Activated T-cell treated with anti-CD3 and anti-CD28 coated beads, Interleukin-2, amount 50 U/mL, for 4 hours (primary cell): ENCODE data around the gene CAB39. TPM values are rescaled to one million over a fixed set of nuclear protein-coding genes. Genes with fewer than 3 reads are reported as not detected.
"Not testable (repeated sequence)": the region's sequence is repeated elsewhere in the genome, so short reads cannot be mapped to it uniquely, and the experiment has no call there.

Source experiments
- ATAC-seq, 2 donors: fragments of 200-7000 bp; cut with Tn5 transposase; one replicate each; pipeline ENCODE4 v1.10.0; 2021
- DNase-seq: peaks from one replicate; pipeline ENCODE4 v3.0.0-alpha.2; 2020
- H3K27me3 Mint-ChIP-seq: one replicate; pipeline ENCODE4 v1.8.0; 2021; ENCODE audit warnings: low read depth, mixed read lengths
- H3K36me3 Mint-ChIP-seq: one replicate; pipeline ENCODE4 v1.8.0; 2022; ENCODE audit warnings: mixed read lengths; ENCODE audit not compliant: insufficient read depth
- H3K4me1 Mint-ChIP-seq: one replicate; pipeline ENCODE4 v1.8.0; 2021; ENCODE audit warnings: low read depth, mixed read lengths
- H3K4me3 Mint-ChIP-seq: one replicate; pipeline ENCODE4 v1.8.0; 2021; ENCODE audit warnings: mild to moderate bottlenecking, moderate library complexity, mixed read lengths
- H3K9me3 Mint-ChIP-seq: one replicate; pipeline ENCODE4 v1.8.0; 2021; ENCODE audit warnings: mixed read lengths
- total RNA-seq, 3 donors: library from RNA; stranded (reverse); gene quantifications; one replicate each; pipeline ENCODE4 v1.2.1, GENCODE V29; 2021

Gene CAB39
- total RNA-seq, 3 donors from 2014 or later: 125 to 133 (median 128) TPM

DNA sequence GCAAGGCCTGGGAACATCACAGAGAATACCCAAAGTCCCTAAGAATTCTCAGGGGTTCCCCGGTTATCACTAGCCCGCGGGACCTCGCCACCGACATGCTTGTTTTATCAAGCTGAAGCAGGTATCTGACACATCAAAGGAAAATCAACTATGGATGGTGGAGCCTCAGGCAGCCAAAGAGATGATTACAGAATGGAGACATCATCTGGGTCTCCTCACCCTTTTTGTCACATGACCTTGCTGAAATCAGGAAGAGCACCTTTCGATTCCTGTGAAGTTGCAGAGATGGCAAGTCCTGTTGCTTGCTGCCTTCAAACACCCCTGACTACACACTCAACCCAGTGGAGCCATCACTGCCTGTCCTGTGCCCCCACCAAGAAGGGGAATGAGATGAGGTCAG lies 19.2 kb upstream of the CAB39 start:
- no peak overlapping the region for H3K4me3 Mint-ChIP-seq
- ATAC-seq: no peak
- H3K9me3 Mint-ChIP-seq: no peaks in the 10 kb centered on the region
- peaks cover 9% of the 10 kb centered on the region for H3K4me1 Mint-ChIP-seq
- no peaks in the 10 kb centered on the region for H3K27me3 Mint-ChIP-seq
- no peaks in the 10 kb centered on the region for H3K36me3 Mint-ChIP-seq
- DNase-seq: no peak

DNA sequence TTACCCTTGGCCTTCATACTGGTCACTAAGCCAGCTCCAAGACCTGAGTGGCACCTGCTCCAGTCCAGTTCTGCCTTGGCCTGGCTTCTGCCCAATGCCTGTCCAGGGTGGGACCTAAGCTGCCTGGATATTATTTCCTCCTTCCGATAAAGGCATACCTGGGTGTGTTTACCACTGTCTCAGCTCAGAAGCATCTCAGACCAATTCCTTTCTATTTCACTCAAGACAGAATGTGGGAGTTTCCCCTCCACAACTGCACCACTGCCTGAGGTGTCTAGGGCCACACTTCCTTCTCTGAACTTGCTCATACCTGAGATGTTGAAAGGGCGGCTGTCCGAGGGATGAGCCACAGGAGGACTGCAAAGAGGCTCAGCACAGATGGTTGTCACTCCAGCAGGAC lies 18.4 kb upstream of the CAB39 start:
- H3K36me3 Mint-ChIP-seq: no peaks in the 10 kb centered on the region
- peaks cover 9% of the 10 kb centered on the region for H3K4me1 Mint-ChIP-seq
- no peaks in the 10 kb centered on the region for H3K9me3 Mint-ChIP-seq
- DNase-seq (no peak), ATAC-seq (peak; percentile 48 to 54)
- no peaks in the 10 kb centered on the region for H3K27me3 Mint-ChIP-seq
- H3K4me3 Mint-ChIP-seq: no peak overlapping the region

DNA sequence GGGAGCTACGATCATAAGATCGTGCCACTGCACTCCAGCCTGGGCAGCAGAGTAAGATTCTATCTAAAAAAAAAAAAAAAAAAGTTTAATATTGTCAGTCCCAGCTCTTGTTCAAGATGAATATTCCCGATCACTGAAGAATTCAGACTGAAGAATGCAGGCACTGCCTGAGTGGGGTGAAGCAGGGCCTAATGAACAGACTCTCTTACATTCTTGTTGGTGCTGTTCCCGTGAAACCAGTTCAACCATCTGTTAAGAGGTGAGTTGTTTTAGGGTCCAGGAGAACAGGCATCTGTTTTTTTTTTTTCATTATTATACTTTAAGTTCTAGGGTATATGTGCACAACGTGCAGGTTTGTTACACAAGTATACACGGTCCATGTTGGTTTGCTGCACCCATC lies 17.1 kb upstream of the CAB39 start:
- peaks cover 9% of the 10 kb centered on the region for H3K4me1 Mint-ChIP-seq

DNA sequence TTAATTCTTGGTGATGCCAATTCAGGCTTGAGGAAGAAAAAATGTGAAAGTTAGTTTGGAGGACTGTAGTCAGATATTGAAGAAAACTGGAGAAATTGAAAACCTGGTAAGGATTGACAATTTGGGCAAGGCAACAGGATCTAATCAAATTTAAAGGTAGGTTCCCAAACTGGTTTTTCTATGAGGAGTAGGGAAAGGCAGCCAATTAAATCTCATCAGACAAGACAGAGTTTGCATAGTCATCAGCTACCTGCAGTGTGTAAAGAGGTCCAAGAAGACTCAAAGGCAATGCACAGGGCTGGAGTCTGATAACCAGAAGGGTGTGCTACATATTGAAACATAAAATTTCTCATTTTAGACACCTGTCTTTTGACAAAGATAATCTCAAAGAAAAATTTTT lies 16.0 kb upstream of the CAB39 start:
- DNase-seq (no peak), ATAC-seq (no peak)

More for the DNA sequence above, 17.1 kb upstream of the CAB39 start:
- ATAC-seq: no peak
- Mint-ChIP-seq H3K36me3 (no peaks in the 10 kb centered on the region), H3K4me3 (no peak overlapping the region), H3K9me3 (no peaks in the 10 kb centered on the region), H3K27me3 (no peaks in the 10 kb centered on the region)
- no peak for DNase-seq

DNA sequence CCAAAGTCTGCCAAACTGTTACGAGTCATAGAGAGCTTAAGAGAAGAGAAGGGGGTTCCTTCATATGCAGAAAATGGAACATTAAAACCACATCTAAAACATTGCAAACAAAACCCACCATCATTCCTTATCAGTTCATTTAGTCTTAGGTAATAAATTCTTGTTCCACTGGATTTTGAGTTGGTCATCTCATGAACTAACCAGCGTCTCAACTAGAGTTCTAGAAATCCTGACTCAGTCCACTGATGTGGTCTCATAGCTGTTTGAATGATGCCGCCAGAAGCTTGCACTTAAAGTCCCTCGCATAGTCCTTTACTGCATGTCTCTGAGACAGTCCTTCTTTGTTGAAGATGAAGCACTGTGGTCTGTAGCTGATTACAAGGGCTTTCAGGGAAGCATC lies 15.0 kb upstream of the CAB39 start:
- Mint-ChIP-seq H3K4me3 (no peak overlapping the region), H3K9me3 (peaks cover 3% of the 10 kb centered on the region), H3K27me3 (no peaks in the 10 kb centered on the region), H3K4me1 (peaks cover 9% of the 10 kb centered on the region), H3K36me3 (peaks cover 2% of the 10 kb centered on the region)
- DNase-seq (no peak), ATAC-seq (peak; percentile 41 to 53)

More for the DNA sequence above, 16.0 kb upstream of the CAB39 start:
- H3K36me3 Mint-ChIP-seq: no peaks in the 10 kb centered on the region
- H3K4me3 Mint-ChIP-seq: no peak overlapping the region
- peaks cover 9% of the 10 kb centered on the region for H3K4me1 Mint-ChIP-seq
- no peaks in the 10 kb centered on the region for H3K27me3 Mint-ChIP-seq
- H3K9me3 Mint-ChIP-seq: no peaks in the 10 kb centered on the region

DNA sequence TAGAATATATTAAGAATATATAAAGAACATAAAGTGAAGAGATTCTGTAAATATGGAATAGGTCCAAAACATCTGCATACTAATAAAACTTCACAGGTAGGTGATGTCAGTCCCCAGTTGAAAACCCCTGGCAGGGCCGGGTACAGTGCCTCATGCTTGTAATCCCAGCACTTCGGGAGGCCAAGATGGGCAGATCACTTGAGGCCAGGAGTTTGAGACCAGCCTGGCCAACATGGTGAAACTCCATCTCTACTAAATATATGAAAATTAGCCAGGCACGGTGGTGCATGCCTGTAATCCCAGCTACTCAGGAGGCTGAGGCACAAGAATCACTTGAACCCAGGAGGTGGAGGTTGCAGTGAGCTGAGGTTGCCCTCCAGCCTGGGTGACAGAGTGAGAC lies 13.9 kb upstream of the CAB39 start:
- not testable (repeated sequence) for H3K4me3 Mint-ChIP-seq, ATAC-seq, H3K36me3 Mint-ChIP-seq, H3K27me3 Mint-ChIP-seq, H3K9me3 Mint-ChIP-seq, DNase-seq, H3K4me1 Mint-ChIP-seq

DNA sequence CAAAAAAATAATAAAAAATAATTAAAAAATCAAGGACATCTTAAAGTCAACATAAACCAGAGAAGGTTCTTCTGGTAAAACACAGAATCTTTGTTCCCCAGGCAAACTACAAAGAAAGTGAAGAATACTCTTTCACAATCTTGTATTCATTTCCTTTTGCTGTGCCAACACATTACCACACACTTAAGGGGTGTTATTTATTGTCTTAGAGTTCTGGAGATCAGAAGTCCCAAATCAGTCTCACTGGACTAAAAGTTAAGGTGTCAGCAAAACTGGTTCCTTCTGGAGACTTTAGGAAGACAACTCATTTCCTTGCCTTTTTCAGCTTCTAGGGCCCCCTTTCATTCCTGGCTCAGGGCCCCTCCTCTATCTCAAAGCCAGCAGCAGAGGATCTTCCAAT lies 12.2 kb upstream of the CAB39 start:
- H3K9me3 Mint-ChIP-seq: peaks cover 6% of the 10 kb centered on the region
- no peak overlapping the region for H3K4me3 Mint-ChIP-seq
- no peaks in the 10 kb centered on the region for H3K27me3 Mint-ChIP-seq
- ATAC-seq: no peak
- peaks cover 3% of the 10 kb centered on the region for H3K36me3 Mint-ChIP-seq
- DNase-seq: no peak
- H3K4me1 Mint-ChIP-seq: peaks cover 3% of the 10 kb centered on the region

DNA sequence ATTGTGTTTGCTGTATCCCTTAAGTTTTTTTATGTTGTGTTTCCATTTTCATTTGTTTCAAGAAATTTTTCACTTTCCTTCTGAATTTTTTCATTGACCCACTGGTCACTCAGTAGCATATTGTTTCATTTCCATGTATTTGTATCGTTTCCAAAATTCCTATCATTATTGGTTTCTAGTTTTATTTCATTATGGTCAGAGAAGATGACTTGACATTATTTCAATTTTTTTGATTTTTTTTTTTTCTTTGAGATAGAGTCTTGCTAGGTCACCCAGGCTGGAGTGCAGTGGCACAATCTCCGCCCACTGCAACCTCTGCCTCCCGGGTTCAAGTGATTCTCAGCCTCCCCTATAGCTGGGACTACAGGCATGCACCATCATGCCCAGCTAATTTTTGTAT lies 11.3 kb upstream of the CAB39 start:
- peaks cover 3% of the 10 kb centered on the region for H3K36me3 Mint-ChIP-seq
- no peak for DNase-seq
- H3K9me3 Mint-ChIP-seq: peaks cover 6% of the 10 kb centered on the region
- H3K4me1 Mint-ChIP-seq: peaks cover 3% of the 10 kb centered on the region
- H3K4me3 Mint-ChIP-seq: no peak overlapping the region
- no peaks in the 10 kb centered on the region for H3K27me3 Mint-ChIP-seq
- ATAC-seq: no peak

DNA sequence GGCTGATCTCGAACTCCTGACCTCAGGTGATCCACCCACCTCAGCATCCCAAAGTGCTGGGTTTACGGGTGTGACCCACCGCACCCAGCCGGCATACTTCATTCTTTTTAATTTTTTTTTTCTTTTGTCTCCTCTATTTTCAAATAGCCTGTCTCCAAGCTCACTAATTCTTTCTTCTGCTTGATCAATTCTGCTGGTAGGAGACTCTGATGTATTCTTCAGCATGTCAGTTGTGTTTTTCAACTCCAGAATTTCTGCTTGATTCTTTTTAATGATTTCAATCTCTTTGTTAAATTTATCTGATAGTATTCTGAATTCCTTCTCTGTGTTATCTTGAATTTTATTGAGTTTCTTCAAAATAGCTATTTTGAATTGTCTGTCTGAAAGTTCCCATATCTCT lies 10.2 kb upstream of the CAB39 start:
- H3K4me1 Mint-ChIP-seq, H3K36me3 Mint-ChIP-seq, DNase-seq, ATAC-seq, H3K9me3 Mint-ChIP-seq, H3K27me3 Mint-ChIP-seq, H3K4me3 Mint-ChIP-seq: not testable (repeated sequence)

DNA sequence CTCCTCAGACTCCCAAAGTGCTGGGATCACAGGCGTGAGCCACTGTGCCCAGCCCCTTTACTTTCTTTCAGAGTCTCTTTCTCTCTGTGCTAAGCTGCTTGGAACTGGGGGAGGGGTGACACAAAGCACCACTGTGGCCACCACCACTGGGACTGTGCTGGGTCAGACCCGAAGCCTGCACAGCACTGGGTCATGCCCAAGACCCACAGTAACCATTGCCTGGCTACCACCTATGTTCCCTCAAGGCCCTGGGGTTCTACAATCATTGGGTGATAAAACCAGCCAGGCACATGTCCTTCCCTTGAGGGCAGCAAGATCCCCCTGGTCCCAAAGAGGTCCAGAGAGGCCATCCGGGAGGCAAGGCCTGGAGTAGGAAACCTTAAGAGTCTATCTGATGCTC lies 9.1 kb upstream of the CAB39 start:
- ATAC-seq: no peak
- Mint-ChIP-seq H3K27me3 (no peaks in the 10 kb centered on the region), H3K4me1 (peaks cover 2% of the 10 kb centered on the region), H3K36me3 (peaks cover 3% of the 10 kb centered on the region), H3K4me3 (no peak overlapping the region), H3K9me3 (peaks cover 6% of the 10 kb centered on the region)
- no peak for DNase-seq

DNA sequence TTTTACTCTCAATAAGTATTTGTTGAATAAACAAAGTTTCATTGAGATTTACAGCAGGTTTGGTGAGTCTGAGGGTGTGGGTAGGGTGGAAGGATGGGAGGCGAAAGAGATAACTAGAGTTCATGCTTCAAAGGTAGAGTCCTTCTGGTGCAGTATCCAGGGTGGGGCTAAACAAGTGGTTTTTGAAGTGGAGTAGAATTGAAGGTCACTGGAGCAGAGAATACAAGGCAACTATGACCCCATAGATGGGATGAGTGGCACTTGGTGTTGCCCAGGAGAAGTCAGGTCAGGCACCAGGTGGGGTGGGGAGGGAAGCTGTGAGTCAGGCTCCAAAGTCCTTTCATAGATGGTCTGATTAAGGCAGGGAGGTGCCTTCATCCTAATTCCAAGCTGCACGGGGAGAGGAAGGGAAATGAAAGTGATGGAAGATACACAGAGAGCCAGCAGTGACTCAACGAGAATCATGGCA lies 6.6 kb upstream of the CAB39 start:
- peaks cover 4% of the 10 kb centered on the region for H3K4me1 Mint-ChIP-seq
- ATAC-seq (no peak), DNase-seq (no peak)
- peaks cover 6% of the 10 kb centered on the region for H3K9me3 Mint-ChIP-seq
- H3K4me3 Mint-ChIP-seq: no peak overlapping the region
- peaks cover 3% of the 10 kb centered on the region for H3K36me3 Mint-ChIP-seq
- H3K27me3 Mint-ChIP-seq: no peaks in the 10 kb centered on the region

DNA sequence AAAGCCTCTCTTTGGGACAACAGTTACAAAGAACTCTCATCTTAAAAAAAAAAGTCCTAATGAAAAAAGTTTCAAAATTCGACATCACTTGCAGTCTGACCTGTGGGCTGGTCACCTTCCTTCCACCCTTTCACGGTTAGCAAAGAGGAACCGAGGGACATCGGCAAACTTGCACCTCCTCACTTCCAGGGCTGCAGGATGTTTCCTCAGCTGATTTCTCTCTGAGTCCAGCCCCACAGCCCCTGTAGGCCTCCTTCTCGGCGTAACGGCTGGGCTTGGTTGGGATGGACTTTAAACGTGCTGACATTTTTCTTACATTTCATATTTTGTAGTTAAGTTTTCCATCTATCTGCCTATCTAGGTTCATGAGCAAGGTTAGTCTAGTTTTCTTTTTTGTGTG lies 5.7 kb upstream of the CAB39 start:
- ATAC-seq: no peak
- H3K27me3 Mint-ChIP-seq: no peaks in the 10 kb centered on the region
- H3K4me1 Mint-ChIP-seq: peaks cover 9% of the 10 kb centered on the region
- H3K9me3 Mint-ChIP-seq: peaks cover 6% of the 10 kb centered on the region
- no peak overlapping the region for H3K4me3 Mint-ChIP-seq
- H3K36me3 Mint-ChIP-seq: peaks cover 3% of the 10 kb centered on the region
- DNase-seq: no peak

DNA sequence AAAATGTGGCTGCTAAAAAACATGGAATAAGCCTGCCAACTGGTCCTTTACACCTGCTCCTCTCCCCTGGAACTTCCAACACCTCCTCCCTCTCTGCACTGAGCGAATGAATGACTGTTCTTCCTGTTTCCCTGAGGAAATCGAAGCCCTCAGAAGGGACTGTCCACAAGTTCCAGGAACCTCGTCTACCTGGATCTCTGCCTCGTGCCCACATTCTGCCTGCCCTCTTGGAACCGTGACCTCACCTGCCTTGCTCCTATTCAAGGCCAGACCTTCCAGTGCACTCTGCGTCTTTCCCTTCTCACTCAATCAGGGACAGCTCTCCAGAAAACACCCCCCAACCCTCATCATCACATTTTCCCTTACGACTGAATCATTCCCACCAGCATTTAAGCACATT lies 4.4 kb upstream of the CAB39 start:
- H3K9me3 Mint-ChIP-seq: no peaks in the 10 kb centered on the region
- H3K4me3 Mint-ChIP-seq: no peak overlapping the region
- no peaks in the 10 kb centered on the region for H3K27me3 Mint-ChIP-seq
- H3K4me1 Mint-ChIP-seq: peaks cover 15% of the 10 kb centered on the region
- no peak for DNase-seq
- no peaks in the 10 kb centered on the region for H3K36me3 Mint-ChIP-seq
- no peak for ATAC-seq

DNA sequence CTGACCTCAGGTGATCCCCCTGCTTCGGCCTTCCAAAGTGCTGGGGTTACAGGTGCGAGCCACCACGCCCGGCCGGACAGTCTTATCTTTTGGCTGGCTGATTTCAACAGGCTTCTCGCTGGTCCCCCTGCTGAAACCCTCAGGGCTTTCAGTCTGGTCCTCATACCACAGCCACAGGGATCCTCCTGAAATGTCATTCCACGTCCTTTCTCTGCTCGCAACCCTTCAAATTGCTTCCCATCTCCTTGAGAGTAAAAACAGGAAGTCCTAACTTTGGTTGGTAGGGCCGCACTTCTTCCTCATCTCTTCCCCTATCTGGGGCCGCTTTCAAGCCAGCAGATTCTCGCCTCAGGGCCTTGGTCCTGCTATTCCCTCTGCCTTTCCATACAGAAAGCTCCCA lies 1.4 kb upstream of the CAB39 start:
- ATAC-seq (no peak), DNase-seq (no peak)
- peak overlapping the region; percentile 87 for H3K4me3 Mint-ChIP-seq
- peaks cover 30% of the 10 kb centered on the region for H3K4me1 Mint-ChIP-seq
- H3K9me3 Mint-ChIP-seq: no peaks in the 10 kb centered on the region
- H3K27me3 Mint-ChIP-seq: no peaks in the 10 kb centered on the region
- H3K36me3 Mint-ChIP-seq: peaks cover 12% of the 10 kb centered on the region

DNA sequence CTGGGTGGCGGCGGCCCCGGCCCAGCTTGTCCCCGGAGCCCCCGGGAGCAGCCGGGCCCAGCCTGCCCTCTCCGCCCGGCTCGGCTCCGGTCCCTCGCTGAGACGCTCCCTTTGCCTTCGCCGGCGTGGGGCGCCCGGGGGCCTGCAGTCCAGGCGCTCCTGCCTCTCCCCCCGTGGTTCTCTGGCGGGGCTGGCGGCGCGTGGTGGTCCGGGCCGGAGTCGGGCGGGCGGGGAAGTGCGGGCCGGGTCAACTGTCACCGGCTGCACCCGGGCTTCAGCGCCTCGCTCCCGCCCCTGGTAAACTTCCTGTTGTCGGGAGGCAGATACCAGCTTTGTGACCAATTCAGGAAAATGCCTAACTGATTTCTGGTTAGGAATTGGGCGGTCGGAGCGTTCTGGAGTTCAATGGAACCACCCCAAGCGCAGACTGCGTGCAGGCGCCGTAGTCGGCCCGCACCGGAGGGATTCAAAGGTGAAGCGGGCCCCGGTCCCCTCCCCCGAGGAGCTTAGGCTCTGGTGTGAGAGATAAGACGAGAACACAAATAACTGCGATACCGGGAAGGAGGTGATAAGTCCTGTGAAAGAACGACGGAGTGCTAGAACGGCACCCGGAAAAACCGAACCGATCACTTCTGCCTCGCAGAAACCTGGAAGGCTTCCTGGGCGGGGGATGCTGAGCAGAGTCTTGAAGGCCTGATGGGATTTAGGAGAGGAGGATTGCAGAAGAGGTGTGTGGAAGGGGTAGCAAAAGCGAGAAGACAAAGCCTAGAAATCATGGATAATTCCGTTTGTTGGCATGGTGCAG lies 891 bp downstream of the CAB39 start:
- peak; percentile 17 to 25 for ATAC-seq
- peak; percentile 37 for DNase-seq
- Mint-ChIP-seq H3K4me1 (peaks cover 47% of the 10 kb centered on the region), H3K36me3 (peaks cover 21% of the 10 kb centered on the region), H3K9me3 (no peaks in the 10 kb centered on the region), H3K27me3 (no peaks in the 10 kb centered on the region), H3K4me3 (peak overlapping the region; percentile 96)
